WI38 (cell line): ENCODE data around the gene CATSPER3.

ENCODE experiments used
- H3K4me3 ChIP-seq: 2 replicates; pipeline ENCODE4 v1.5.1; 2011; ENCODE audit warnings: low read depth, mild to moderate bottlenecking, control low read depth, low read length
- CTCF ChIP-seq: IDR thresholded peaks from 2 replicates; pipeline ENCODE4 v1.5.1; 2012; ENCODE audit warnings: low read depth, mild to moderate bottlenecking, control low read depth, low read length

CATSPER3 gene

GRCh38 chr5:135027697-135028615 is 60.2 kb downstream of the CATSPER3 start:
- TF ChIP-seq CTCF, result no peak
- H3K4me3 ChIP-seq, result no peak overlapping the region

GRCh38 chr5:135028791-135029476 is 61.2 kb downstream of the CATSPER3 start:
- TF ChIP-seq CTCF, result no peak
- no peak overlapping the region for H3K4me3 ChIP-seq

- no peak overlapping the region for H3K4me3 ChIP-seq
Measured at GRCh38 chr5:135029477-135030122, 61.9 kb downstream of the CATSPER3 start.

GRCh38 chr5:135030123-135030955 is 62.6 kb downstream of the CATSPER3 start:
- no peak for TF ChIP-seq CTCF
- no peak overlapping the region for H3K4me3 ChIP-seq

More at GRCh38 chr5:135029477-135030122, 61.9 kb downstream of the CATSPER3 start:
- TF ChIP-seq CTCF, result no peak

GRCh38 chr5:135030956-135031812 is 63.5 kb downstream of the CATSPER3 start:
- TF ChIP-seq CTCF, result no peak
- H3K4me3 ChIP-seq, result peak overlapping the region; percentile 93
